VCaP (cell line): ENCODE results near the gene MANBA.
"Not testable (repeated sequence)": the region's sequence is repeated elsewhere in the genome, so short reads cannot be mapped to it uniquely, and the experiment has no call there.

Experiments used
- H3K27ac ChIP-seq: fragments of 450-650 bp; 2 replicates; pipeline ENCODE4 v1.5.1; 2017
- TF ChIP-seq, protein P1 (sequence below): fragments of 450-650 bp; conservative IDR thresholded peaks from 2 replicates; pipeline ENCODE4 v1.5.1; 2017; ENCODE audit warnings: mild to moderate bottlenecking, moderate library complexity

MANBA gene

DNA sequence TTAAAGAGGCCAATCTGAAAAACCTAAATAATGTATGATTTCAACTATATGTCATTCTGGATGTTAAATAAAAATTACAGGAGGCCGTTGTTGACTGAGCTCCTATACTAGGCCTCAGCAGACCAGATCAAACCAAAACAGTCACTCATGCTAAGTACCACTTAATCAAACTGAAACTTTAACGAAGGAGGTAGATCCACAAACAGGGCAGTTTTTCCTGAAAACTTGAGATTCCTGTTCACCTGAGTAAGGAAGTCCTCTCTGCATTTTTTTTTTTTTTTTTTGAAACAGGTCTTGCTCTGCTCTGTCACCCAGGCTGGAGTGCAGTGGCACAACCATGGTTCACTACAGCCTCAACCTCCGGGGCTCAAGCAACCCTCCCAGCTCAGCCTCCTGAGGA is 27.7 kb downstream of the MANBA start:
- TF ChIP-seq, protein P1, sequence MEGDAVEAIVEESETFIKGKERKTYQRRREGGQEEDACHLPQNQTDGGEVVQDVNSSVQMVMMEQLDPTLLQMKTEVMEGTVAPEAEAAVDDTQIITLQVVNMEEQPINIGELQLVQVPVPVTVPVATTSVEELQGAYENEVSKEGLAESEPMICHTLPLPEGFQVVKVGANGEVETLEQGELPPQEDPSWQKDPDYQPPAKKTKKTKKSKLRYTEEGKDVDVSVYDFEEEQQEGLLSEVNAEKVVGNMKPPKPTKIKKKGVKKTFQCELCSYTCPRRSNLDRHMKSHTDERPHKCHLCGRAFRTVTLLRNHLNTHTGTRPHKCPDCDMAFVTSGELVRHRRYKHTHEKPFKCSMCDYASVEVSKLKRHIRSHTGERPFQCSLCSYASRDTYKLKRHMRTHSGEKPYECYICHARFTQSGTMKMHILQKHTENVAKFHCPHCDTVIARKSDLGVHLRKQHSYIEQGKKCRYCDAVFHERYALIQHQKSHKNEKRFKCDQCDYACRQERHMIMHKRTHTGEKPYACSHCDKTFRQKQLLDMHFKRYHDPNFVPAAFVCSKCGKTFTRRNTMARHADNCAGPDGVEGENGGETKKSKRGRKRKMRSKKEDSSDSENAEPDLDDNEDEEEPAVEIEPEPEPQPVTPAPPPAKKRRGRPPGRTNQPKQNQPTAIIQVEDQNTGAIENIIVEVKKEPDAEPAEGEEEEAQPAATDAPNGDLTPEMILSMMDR, result no peak
- H3K27ac ChIP-seq, result no peak overlapping the region

DNA sequence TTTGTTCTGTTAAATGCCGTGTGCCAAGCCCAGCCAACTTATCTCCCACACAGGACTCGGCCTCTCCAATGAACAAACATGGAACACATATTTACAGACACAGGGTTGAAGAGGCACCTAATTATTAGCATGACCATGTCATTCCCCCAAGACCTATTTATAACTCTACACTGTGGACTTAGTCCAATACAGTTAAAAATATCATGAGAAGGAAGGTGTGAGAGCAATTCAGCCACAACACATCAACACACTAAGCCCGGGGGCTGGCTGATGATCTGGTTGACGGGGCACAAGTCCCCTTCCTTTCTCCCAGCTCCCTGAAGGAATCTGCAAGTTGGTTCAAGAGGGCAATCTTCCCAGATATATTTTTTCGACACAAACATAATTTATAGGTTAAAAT is 28.1 kb downstream of the MANBA start:
- TF ChIP-seq, protein P1, result no peak
- no peak overlapping the region for H3K27ac ChIP-seq

DNA sequence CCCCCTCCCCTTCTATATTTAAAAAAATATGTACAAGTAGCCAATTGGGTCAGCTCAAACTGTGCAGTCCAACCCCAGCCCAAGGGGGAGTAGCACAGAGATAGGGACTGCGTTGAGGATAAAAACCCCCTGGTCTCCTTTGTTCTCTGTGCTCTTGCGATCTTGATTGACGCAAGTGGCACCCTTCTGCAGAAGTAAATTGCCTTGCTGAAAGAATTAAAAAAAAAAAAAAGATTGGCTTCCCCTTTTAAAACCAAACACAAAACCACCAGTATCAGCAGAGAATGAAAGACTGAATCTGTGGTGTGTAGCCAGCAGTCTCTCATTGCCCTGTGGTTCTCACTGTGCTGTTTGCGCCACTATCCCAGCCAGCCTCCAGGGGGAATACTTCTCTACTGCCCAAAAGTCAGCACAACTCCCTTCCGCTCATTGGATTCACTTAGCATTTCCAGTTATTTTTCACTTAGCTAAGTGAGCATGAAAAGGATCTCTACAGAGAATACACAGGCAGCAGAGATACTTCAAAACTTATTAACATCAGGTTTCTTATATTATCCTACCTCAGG is 29.7 kb downstream of the MANBA start:
- TF ChIP-seq, protein P1, result no peak; the same call in 1 of the 2 replicates
- no peak overlapping the region for H3K27ac ChIP-seq

DNA sequence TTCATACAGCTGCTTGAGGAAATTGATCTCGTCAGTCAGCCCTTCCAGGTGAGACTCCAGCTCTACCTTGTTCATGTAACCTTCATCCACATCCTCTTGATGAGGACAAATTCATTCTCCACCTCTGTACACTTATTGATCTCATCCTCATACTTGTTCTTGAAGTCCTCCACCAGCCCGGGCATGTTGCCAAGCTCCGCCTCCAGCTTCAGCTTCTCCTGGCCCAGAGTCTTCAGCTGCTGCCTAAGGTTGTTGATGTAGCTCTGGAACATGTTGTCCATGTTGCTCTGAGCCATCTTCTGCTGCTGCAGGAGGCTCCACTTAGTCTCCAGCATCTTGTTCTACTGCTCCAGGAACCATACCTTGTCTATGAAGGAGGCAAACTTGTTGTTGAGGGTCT is 31.3 kb downstream of the MANBA start:
- not testable (repeated sequence) for H3K27ac ChIP-seq

DNA sequence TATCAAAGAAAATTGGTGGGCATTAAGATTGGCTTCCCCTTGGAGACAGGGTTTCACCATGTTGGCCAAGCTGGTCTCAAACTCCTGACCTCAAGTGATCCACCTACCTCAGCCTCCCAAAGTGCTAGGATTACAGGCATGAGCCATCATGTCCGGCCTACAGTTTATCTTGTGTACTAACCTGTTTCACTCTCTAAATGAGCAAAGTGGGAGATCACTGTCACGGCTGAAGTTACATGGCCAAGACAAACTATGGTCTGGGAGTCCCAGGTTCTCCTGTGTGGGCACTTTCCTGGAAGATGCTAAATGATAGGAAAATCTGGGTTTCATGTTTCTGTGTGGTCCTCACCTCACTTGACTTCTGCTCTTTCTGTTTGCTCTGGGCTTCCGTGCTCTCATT is 33.8 kb downstream of the MANBA start:
- H3K27ac ChIP-seq, result not testable (repeated sequence)

DNA sequence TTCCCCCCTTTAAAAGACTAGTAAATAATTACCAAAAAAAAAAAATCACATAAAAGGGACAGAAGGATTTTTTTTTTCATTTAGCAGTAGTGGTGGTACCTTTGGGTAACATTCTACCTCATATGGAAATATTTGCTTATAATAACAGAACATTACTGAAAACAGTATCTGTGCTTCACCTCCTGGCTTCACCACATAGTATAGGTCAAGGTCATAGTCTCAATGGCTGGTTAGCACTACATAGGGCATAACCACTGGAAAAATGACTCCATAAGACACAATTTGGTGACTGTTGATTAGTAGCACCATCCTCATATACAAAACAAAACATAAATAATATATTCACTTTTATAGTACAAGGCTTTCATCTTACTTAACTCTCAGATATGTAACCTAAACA is 34.7 kb downstream of the MANBA start:
- TF ChIP-seq, protein P1, result no peak
- H3K27ac ChIP-seq, result no peak overlapping the region

DNA sequence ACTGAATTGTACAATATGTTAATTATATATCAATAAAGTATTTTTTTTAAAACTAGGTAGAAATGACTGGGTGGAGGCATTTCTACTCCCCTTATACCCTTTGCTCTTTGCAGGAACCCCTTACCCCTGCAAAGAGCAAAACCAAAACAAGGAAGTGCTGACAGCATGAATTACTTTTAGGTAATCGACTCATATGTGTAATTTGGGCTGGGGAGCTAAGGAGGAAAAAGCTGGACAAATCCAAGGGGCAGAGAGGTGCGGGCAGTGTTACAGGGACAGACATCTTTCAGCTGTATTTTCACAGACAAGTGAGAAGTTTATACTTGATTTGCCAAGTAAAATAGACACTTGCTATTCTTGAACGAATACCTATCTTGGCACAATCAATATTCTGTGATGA is 35.5 kb downstream of the MANBA start:
- TF ChIP-seq, protein P1, result no peak
- no peak overlapping the region for H3K27ac ChIP-seq

DNA sequence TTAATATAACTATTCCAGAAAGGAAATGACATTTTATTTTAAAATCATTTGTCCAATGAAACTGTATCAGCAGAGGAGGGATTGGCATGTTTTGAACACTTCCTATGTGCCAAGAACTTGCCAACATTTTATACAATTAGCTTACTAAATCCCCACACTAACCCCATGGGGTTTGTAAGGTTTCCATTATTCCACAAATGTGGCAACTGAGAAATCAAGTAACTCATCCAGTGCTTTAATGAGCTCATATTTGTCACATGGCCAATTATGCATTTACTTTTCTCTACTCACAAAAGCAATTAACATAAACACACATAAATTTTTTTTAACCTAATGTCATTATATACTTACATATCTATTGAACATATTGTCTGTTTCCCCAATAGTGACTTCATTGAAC is 37.3 kb downstream of the MANBA start:
- TF ChIP-seq, protein P1, result no peak
- no peak overlapping the region for H3K27ac ChIP-seq

DNA sequence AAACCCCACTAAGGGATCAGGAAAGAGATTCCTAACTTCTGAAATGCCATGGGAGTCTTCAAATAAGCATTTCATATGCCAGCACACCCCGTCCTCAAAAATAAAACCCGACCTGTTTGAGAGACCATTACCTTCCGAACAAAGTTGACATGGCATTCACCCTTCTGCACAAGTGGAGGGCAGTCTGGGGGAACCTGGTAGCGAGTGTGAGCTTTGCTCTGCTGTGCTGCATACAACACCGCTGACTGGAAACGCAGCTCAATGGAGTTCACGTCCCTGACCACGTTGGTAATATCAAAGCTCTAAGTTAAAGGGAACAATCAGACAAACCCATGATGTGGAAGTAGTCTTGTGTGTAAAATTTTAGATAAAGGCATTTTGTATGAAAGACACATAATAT is 38.0 kb downstream of the MANBA start:
- TF ChIP-seq, protein P1, result no peak
- no peak overlapping the region for H3K27ac ChIP-seq

DNA sequence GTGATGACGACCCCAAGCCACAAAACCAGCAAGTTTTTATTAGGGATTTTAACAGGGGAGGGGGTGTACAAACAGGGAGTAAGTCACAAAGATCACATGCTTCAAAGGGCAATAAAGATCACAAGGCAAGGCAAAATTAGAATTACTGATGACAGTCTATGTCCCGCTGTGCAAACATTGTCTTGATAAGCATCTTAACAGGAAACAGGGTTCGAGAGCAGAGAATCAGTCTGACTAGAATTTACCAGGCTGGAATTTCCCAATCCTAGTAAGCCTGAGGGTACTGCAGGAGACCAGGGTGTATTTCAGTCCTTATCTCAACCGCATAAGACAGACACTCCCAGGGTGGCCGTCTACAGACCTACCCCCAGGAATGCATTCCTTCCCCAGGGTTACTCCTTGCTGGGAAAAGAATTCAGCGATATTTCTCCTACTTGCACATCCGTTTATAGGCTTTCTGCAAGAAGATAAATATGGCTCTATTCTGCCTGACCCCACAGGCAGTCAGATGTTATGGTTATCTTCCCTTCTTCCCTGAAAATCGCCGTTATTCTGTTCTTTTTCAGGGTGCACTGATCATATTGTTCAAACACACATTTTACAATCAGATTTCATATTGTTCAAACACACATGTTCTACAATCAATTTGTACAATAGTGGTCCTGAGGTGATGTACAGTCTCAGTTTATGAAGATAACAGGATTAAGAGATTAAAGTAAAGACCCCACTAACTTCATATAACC is 41.8 kb downstream of the MANBA start:
- H3K27ac ChIP-seq, result not testable (repeated sequence)
